Adrenal gland (tissue), 12 donors: Measurements from ENCODE around the gene CDCA8. TPM values are rescaled to one million over a fixed set of nuclear protein-coding genes. Genes with fewer than 3 reads are reported as not detected.

ENCODE experiments used
- DNase-seq, 7 donors: peaks; one replicate each; pipeline ENCODE4 v3.0.0-alpha.2; 2019 to 2020
- H3K27ac ChIP-seq, 5 donors: fragments of 200-600 bp; sonication (generic) in 4 of 5; 1 replicate in 3 of 5; 2 replicates in 2 of 5; pipeline versions ENCODE4 v1.5.1 to v1.8.0; 2016 to 2020; ENCODE audit warnings: mild to moderate bottlenecking in 1 of 5
- H3K27me3 ChIP-seq: fragments of 200-600 bp; 2 replicates; pipeline ENCODE4 v1.8.0; 2021
- H3K36me3 ChIP-seq, 2 donors: fragments of 200-600 bp; replicated peaks in 1 of 2; 1 replicate in 1 of 2; 2 replicates in 1 of 2; pipeline versions ENCODE4 v1.5.1 to v1.8.0; 2018 to 2022
- H3K4me1 ChIP-seq, 2 donors: fragments of 200-600 bp; replicated peaks in 1 of 2; 1 replicate in 1 of 2; 2 replicates in 1 of 2; pipeline versions ENCODE4 v1.5.1 to v1.8.0; 2018 to 2021
- H3K4me3 ChIP-seq, 4 donors: fragments of 200-600 bp; sonication (generic) in 3 of 4; one replicate each; pipeline ENCODE4 v1.5.1; 2016 to 2018
- H3K9me3 ChIP-seq, 3 donors: fragments of 200-600 bp; sonication (generic) in 1 of 3; replicated peaks in 1 of 3; 1 replicate in 2 of 3; 2 replicates in 1 of 3; pipeline versions ENCODE4 v1.5.1 to v1.8.0; 2016 to 2021
- POLR2A ChIP-seq, 2 donors: fragments of 450-650 bp; IDR thresholded peaks; one replicate each; pipeline ENCODE4 v1.6.1; 2017; ENCODE audit warnings: antibody characterized with exemption in 2 of 2, mild to moderate bottlenecking in 2 of 2, moderate library complexity in 1 of 2
- WGBS, 4 donors: extraction: QIAGEN DNeasy Blood & Tissue Kit in 2 of 4; methylation state at CpG; one replicate each; pipeline versions ENCODE4 v1.1.5 to v1.1.7; 2013 to 2017; 5-methylcytosine and 5-hydroxymethylcytosine counted together
- intact Hi-C, 2 donors: fragments of 100-400 bp; cut with DNase I; formaldehyde crosslinking; loops; one replicate each; pipeline versions ENCODE4 v1.14.1 to v1.15.0; 2022 to 2023
- polyA plus RNA-seq, 3 donors: library from polyadenylated mRNA; stranded (reverse); fragments of 200-250 nt in 2 of 3; fragments of 350-450 nt in 1 of 3; fragmentation: Illumina TruSeq in 1 of 3; extraction: RNeasy Lipid Tissue Mini Kit (QIAGEN cat#74804) in 1 of 3; gene quantifications; one replicate each; pipeline ENCODE4 v1.2.3, GENCODE V29; 2013 to 2014
- total RNA-seq, 9 donors: library from RNA; depleted of rRNA in 4 of 9; stranded (reverse); fragments of >200 nt in 4 of 9; fragments of 120-200 nt in 1 of 9; fragmentation: NEBNext Ultra II Directional in 1 of 9; extraction: Animal tissue kit (Norgen Biotek cat#: 25700) in 1 of 9; gene quantifications; one replicate each; pipeline versions ENCODE4 v1.1.0 to v1.2.4, GENCODE V29; 2013 to 2023
- TF ChIP-seq, protein P1 (sequence below), 6 experiments: fragments of 450-650 bp in 4 of 6; fragments of 200-600 bp in 2 of 6; sonication (generic) in 1 of 6; IDR thresholded peaks; 1 replicate in 5 of 6; 2 replicates in 1 of 6; pipeline versions ENCODE4 v1.5.1 to v1.8.0; 2016 to 2021; ENCODE audit warnings: antibody characterized with exemption in 6 of 6, mild to moderate bottlenecking in 2 of 6, moderate library complexity in 1 of 6
- donor health status: healthy with polysubstance abuse.
- donor health status: Bipolar disorder and iron deficiency.
- donor health status: DM: yes; HTN: yes; CAD: no.
- donor health status: DM: no; HTN: no; CAD: no.
- donor health status: DM: no; HTN: no; CAD: no.
- donor health status: DM: yes; HTN: yes; CAD: no.

CDCA8 gene
- total and polyA plus RNA-seq, 12 donors, result 0.49 to 3.2 (median 1.2) TPM

DNA sequence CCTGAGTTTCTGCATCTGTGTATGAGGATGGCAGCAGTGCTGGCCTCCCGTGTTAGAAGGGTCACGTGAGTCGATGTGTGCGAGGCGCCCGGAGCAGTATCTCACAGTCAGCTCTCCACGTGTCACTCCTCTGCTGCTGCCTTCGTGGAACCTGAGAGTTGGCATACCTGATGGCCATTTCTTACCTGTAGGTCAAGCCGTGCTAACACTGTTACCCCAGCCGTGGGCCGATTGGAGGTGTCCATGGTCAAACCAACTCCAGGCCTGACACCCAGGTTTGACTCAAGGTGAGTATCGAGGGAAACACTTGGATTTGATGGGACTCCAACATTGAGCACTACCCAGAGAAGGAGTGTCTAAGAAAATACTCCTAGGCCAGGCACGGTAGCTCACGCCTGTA, 10.7 kb downstream of the CDCA8 start:
- H3K27ac ChIP-seq, result no peak overlapping the region
- no peaks in the 10 kb centered on the region for H3K4me1 ChIP-seq
- H3K27me3 ChIP-seq, result no peaks in the 10 kb centered on the region
- no peaks in the 10 kb centered on the region for H3K36me3 ChIP-seq
- TF ChIP-seq, protein P1, sequence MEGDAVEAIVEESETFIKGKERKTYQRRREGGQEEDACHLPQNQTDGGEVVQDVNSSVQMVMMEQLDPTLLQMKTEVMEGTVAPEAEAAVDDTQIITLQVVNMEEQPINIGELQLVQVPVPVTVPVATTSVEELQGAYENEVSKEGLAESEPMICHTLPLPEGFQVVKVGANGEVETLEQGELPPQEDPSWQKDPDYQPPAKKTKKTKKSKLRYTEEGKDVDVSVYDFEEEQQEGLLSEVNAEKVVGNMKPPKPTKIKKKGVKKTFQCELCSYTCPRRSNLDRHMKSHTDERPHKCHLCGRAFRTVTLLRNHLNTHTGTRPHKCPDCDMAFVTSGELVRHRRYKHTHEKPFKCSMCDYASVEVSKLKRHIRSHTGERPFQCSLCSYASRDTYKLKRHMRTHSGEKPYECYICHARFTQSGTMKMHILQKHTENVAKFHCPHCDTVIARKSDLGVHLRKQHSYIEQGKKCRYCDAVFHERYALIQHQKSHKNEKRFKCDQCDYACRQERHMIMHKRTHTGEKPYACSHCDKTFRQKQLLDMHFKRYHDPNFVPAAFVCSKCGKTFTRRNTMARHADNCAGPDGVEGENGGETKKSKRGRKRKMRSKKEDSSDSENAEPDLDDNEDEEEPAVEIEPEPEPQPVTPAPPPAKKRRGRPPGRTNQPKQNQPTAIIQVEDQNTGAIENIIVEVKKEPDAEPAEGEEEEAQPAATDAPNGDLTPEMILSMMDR (IDR thresholded peaks at IDR 0.05), result no peak
- TF ChIP-seq POLR2A (IDR thresholded peaks at IDR 0.05), result no peak
- DNase-seq, result no peak
- H3K4me3 ChIP-seq, result no peak overlapping the region
- no peaks in the 10 kb centered on the region for H3K9me3 ChIP-seq
- WGBS, 4 donors, result 87 to 99% (median 96%) methylated on average over 13 to 14 of the region's 14 CpGs
- intact Hi-C loops, result no loop called here

DNA sequence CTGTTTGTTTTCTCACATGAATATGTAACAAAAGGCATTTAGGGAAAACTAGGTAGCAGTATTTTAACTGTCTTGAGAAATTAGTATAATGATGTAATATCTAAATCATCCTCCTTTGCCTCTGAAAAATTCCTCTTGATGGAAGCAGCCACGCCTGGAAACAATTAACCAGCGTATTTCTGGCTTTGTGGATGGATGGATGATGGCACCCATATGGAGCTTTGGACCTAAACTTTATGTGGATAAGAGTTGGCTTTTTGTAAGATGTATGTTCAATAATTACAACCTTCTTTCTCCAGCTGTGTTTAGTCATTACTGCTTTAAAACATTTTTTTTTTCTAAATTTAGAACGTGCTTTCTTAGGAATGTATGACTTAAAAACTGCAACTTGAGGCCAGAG, 12.7 kb downstream of the CDCA8 start:
- H3K27me3 ChIP-seq, result no peaks in the 10 kb centered on the region
- H3K36me3 ChIP-seq, result no peaks in the 10 kb centered on the region
- no peak overlapping the region for H3K27ac ChIP-seq
- DNase-seq, result no peak
- intact Hi-C loops, result no loop called here
- no peak overlapping the region for H3K4me3 ChIP-seq
- no peaks in the 10 kb centered on the region for H3K9me3 ChIP-seq
- TF ChIP-seq, protein P1 (IDR thresholded peaks at IDR 0.05), result no peak
- TF ChIP-seq POLR2A (IDR thresholded peaks at IDR 0.05), result no peak
- H3K4me1 ChIP-seq, result no peaks in the 10 kb centered on the region
- 82 to 91% (median 84%) methylated on average over 3 of the region's 3 CpGs for WGBS, 4 donors

DNA sequence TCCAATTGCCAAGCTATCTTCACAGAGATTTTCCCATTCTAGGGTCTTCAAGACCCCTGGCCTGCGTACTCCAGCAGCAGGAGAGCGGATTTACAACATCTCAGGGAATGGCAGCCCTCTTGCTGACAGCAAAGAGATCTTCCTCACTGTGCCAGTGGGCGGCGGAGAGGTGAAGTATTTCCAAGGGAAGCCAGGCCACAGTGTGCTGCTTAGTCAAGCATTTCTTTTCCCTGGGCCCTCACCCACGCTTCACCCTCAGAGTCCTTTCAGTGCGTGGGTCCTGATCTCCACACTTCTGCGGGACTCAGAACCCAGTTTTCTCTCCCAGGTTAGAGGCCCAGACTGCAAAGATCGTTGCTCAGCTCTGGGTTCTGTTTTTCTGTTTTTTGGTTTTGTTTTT, 13.1 kb downstream of the CDCA8 start:
- Histone ChIP-seq H3K4me3 (no peak overlapping the region), H3K4me1 (no peaks in the 10 kb centered on the region), H3K9me3 (no peaks in the 10 kb centered on the region), H3K27ac (no peak overlapping the region), H3K36me3 (no peaks in the 10 kb centered on the region), H3K27me3 (no peaks in the 10 kb centered on the region)
- DNase-seq, result no peak
- WGBS, 4 donors, result 79 to 89% (median 85%) methylated on average over 8 of the region's 8 CpGs
- intact Hi-C loops, result no loop called here
- TF ChIP-seq POLR2A (IDR thresholded peaks at IDR 0.05), result no peak
- TF ChIP-seq, protein P1 (IDR thresholded peaks at IDR 0.05), result no peak

DNA sequence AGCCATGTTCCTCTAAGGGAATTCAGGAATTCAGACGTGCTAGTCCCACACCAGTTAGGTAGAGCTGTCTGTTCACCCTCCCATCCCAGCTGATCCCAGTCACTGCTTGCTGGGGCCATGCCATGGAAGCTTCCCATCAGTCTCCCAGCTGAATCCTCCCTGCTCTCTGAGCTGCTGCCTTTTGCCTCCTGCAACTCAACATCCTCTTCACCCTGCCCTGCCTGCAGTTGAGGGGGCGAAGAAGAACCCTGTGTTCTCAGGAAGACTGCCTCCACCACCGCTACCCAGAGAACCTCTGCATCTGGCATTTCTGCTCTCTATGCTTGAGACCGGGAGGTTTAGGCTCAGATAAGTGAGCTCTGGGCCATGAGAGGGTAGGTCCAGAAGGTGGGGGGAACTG, 16.2 kb downstream of the CDCA8 start:
- TF ChIP-seq POLR2A (IDR thresholded peaks at IDR 0.05), result no peak
- TF ChIP-seq, protein P1 (IDR thresholded peaks at IDR 0.05), result no peak
- Histone ChIP-seq H3K4me3 (no peak overlapping the region), H3K27me3 (no peaks in the 10 kb centered on the region), H3K27ac (no peak overlapping the region), H3K36me3 (no peaks in the 10 kb centered on the region), H3K9me3 (no peaks in the 10 kb centered on the region), H3K4me1 (no peaks in the 10 kb centered on the region)
- no peak for DNase-seq
- intact Hi-C loops, result no loop called here
- 93 to 100% (median 97%) methylated on average over 3 to 4 of the region's 4 CpGs for WGBS, 4 donors
